Activated T-cell treated with anti-CD3 and anti-CD28 coated beads for 4 hours (primary cell): ENCODE data around the gene MTCH1.
"Not testable (repeated sequence)": the region's sequence is repeated elsewhere in the genome, so short reads cannot be mapped to it uniquely, and the experiment has no call there.

Experiments
- DNase-seq: peaks from one replicate; pipeline ENCODE4 v3.0.0-alpha.2; 2020

MTCH1 gene

DNA sequence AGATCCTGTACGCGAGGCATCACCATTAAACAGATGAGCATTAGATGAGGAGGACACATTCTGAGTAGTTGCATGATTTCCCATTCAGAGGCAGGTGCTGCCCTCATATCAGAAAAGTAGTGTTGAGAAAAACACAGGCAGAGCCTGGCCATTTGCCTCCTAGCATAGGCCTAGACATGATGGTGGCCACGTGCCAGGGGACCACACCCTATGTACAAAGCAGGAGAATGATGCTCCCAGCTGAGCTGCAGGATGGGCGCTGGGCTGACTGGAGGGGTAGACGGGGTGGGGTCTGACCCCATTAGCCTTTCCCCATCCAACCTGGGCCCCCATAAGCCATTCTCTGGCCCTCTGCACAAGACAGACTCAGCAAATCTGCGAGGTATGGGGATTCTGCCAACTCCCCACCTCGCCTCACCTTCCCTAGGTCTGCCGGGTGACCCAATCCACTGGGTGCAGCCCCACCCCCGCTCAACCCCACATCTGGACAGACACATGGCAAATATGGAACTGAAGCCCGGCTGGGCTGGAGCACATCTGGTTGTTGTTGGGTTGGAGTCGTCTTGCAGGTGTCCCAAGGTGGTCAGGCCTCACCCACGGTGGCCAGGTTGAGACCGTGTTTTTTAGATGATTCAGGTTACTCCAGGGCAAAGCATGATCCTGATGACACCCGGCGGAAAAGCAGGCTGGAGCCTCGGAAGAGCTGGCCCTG is 17.6 kb downstream of the MTCH1 start:
- no peak for DNase-seq

DNA sequence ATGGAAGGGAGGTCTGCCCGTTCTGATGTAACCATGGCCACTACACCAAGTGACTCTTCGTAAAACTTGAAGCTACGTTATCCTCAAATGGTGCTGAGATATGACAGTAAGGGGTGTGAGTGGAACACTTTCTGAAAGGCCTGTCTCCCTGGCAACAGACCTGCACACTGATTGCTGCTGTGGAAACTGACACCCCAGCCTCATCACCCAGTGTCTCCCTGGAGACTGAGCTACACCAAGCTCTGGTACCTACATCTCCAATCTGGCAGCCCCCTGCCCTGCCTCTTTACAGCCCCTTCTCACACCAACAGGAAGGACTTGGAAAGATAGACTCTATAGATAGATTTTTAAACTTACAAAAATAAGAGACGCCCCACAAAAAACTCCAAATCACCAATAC is 18.2 kb downstream of the MTCH1 start:
- no peak for DNase-seq

- no peak for DNase-seq
Observed at GRCh38 chr6:36967301-36967700, 18.7 kb downstream of the MTCH1 start.

GRCh38 chr6:36964908-36965307 is 21.1 kb downstream of the MTCH1 start:
- DNase-seq = no peak

DNA sequence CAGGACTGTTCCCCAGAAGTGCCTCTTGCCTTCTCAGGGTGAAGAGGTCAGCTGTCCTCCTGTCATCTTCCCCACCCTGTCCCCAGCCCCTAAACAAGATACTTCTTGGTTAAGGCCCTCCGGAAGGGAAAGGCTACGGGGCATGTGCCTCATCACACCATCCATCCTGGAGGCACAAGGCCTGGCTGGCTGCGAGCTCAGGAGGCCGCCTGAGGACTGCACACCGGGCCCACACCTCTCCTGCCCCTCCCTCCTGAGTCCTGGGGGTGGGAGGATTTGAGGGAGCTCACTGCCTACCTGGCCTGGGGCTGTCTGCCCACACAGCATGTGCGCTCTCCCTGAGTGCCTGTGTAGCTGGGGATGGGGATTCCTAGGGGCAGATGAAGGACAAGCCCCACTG is 21.6 kb downstream of the MTCH1 start:
- no peak for DNase-seq

GRCh38 chr6:36963451-36964290 is 22.3 kb downstream of the MTCH1 start:
- DNase-seq = no peak

DNA sequence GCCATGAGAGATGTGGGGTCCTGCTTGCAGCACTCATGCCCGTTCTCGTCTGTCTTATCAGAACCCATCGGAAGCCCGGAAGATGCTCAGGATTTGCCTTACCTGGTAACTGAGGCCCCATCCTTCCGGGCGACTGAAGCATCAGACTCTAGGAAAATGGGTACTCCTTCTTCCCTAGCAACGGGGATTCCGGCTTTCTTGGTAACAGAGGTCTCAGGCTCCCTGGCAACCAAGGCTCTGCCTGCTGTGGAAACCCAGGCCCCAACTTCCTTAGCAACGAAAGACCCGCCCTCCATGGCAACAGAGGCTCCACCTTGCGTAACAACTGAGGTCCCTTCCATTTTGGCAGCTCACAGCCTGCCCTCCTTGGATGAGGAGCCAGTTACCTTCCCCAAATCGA is 23.1 kb downstream of the MTCH1 start:
- peak; percentile 62 for DNase-seq

DNA sequence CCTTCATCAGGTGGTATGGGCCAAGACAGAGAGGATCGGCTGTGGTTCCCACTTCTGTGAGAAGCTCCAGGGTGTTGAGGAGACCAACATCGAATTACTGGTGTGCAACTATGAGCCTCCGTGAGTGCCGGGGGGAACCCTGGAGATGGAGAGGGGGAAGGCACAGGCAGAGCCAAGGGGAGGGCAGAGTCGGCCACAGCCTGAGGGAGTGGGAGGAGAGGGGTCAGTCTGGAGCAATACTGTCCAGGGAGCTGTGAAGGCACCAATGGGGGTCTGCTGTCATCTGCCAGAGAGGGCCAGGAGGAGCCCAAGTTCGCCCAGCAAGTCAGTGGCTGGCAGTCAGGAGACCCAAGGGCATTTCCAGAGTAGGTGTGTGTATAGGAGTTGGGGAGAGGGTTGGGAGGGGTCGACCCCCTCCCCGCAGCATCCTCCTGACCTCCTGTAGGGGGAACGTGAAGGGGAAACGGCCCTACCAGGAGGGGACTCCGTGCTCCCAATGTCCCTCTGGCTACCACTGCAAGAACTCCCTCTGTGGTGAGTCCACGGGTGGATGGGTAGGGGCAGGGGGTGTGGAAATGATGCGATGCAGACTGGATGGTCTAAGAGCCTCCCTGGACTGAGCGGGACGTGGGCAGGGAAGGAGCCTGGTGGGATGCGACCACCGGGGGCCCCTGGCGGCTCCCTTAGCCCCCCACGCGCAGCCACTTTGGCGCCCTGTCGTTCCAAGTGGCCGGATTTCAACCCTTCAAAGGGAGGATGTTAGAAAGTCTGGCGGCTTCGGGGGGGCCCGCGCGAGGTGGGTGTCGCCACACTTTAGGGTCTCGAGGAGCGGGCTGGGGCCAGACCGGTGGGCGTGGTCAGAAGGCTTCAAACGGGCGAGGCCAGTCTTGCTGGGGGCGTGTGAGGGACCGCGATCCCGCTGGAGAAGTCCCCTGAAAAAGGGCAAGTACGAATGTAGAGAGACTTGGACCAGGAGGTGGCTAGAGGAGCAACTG is 24.3 kb downstream of the MTCH1 start:
- no peak for DNase-seq

- DNase-seq = no peak
Observed at GRCh38 chr6:36959555-36960250, 26.3 kb downstream of the MTCH1 start.

GRCh38 chr6:36958775-36959554 is 27.0 kb downstream of the MTCH1 start:
- DNase-seq = no peak

- DNase-seq = no peak
Observed at GRCh38 chr6:36957773-36958271, 28.2 kb downstream of the MTCH1 start.

GRCh38 chr6:36956446-36956820 is 29.6 kb downstream of the MTCH1 start:
- no peak for DNase-seq

- DNase-seq = no peak
Observed at GRCh38 chr6:36955671-36956445, 30.1 kb downstream of the MTCH1 start.

DNA sequence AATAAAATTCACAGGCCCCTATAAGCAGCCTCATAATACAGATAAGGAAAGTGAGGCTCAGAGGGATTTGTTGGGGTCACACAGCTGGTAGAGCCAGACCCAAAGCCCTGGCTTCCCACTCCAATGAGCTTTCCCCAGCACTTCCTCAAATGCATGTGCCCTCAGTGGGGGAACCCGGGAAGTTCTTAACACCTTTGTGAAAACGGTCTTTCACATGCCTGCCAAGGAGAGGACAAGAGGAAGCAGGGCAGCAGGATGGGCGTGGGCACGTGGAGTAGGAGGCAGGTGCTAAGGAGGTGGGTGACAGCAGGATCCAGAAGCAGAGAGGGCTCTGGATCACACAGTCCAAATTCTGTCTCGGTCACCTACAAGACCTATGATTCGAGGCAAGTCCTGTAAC is 30.9 kb downstream of the MTCH1 start:
- no peak for DNase-seq

- DNase-seq = no peak
Observed at GRCh38 chr6:36954262-36954931, 31.6 kb downstream of the MTCH1 start, which contains the start of gene PI16. Gene PI16 (plus strand): TSS chr6:36954738. CDS start chr6:36954761, 23 bp downstream.

GRCh38 chr6:36953931-36954261 is 32.1 kb downstream of the MTCH1 start:
- DNase-seq = no peak

GRCh38 chr6:36949636-36950035 is 36.4 kb downstream of the MTCH1 start:
- no peak for DNase-seq

DNA sequence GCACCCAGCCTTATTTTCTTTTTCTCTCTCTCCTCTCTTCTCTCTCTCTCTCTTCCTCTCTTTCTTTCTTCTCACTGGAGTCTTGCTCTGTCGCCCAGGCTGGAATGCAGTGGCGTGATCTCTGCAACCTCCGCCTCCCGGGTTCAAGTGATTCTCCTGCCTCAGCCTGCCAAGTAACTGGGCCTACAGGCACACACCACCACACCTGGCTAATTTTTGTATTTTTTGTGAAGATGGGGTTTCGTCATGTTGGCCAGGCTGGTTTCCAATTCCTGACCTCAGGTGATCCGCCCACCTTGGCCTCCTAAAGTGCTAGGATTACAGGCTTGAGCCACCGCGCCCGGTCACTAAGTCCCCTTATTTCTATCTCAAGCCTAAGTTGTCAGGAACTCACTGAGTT is 36.9 kb downstream of the MTCH1 start:
- not testable (repeated sequence) for DNase-seq

DNA sequence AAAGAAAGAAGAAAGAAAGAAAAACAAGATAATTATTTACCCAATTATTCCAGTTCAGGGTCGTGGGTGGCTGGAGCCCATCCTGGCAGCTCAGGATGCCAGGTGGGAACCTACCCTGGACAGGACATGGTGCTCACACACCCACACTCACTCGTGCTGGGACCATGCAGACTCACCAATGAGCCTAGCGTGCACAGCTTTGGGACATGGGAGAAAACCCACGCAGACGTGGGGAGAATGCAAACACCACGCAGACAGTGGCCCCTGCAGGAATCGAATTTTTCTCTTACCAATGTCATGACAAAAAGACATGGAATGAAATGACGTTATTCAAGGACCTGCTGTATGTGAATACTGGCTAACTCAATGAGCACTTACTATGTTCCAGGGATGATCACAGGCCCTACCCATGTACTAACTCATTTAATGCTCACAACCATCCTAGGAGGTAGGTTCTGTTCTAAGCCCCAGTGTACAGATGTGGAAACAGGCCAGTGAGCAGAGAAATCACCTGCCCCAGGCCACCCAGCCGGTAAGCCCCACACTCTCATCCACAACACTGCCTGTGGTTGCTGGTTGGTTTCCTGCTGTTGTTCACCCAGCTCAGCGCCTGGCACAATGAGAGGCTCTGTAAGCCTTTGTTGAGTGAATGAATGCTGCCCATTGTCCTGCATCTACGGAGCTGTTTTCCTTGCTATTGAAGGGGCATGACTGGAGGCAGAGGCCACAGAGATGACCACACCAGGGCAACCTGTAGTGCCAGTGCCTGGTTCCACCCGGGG is 38.2 kb downstream of the MTCH1 start:
- no peak for DNase-seq
